H1 (cell line): ENCODE data around the gene GALNTL6. TPM values are rescaled to one million over a fixed set of nuclear protein-coding genes. Genes with fewer than 3 reads are reported as not detected.

Source experiments
- CTCF ChIA-PET: fragments of 300-600 bp; sonication (Branson Sonifier 250); formaldehyde crosslinking; loops from one replicate; lab custom pipeline; 2021; ENCODE audit not compliant: partially characterized antibody; lab: Charles Lee
- POLR2A ChIA-PET: fragments of 300-600 bp; sonication (Branson Sonifier 250); formaldehyde crosslinking; loops from one replicate; lab custom pipeline; 2021; ENCODE audit warnings: inconsistent platforms; ENCODE audit not compliant: partially characterized antibody; lab: Charles Lee
- DNase-seq, 2 experiments: peaks; one replicate each; pipeline versions ENCODE4 v3.0.0 to v3.0.0-alpha.2; 2010 to 2022; ENCODE audit warnings: low spot score in 2 of 2, low read depth in 1 of 2, mixed read lengths in 1 of 2
- FAIRE-seq: peaks from 2 replicates; lab custom pipeline; 2011; peaks lifted over from hg19 to GRCh38; lab: Jason Lieb, UNC
- H2AFZ ChIP-seq: 2 replicates; pipeline ENCODE4 v1.8.1; 2012; ENCODE audit warnings: low read length, inconsistent platforms
- H2AK5ac ChIP-seq: 2 replicates; pipeline ENCODE4 v1.6.1; 2013; ENCODE audit warnings: low read depth, low read length
- H2BK120ac ChIP-seq: replicated peaks from 2 replicates; pipeline ENCODE3; 2013; ENCODE audit warnings: low read depth, low read length, inconsistent platforms
- H2BK12ac ChIP-seq: 2 replicates; pipeline ENCODE4 v1.6.1; 2013; ENCODE audit warnings: low read depth, low read length
- H2BK15ac ChIP-seq: 2 replicates; pipeline ENCODE4 v1.6.1; 2013; ENCODE audit warnings: low read length
- H2BK20ac ChIP-seq: 2 replicates; pipeline ENCODE4 v1.6.1; 2013; ENCODE audit warnings: low read length
- H2BK5ac ChIP-seq: 2 replicates; pipeline ENCODE4 v1.6.1; 2013; ENCODE audit warnings: low read depth, low read length
- H3K14ac ChIP-seq: 2 replicates; pipeline ENCODE4 v1.6.1; 2013; ENCODE audit warnings: inconsistent platforms; ENCODE audit not compliant: insufficient read length
- H3K18ac ChIP-seq: 2 replicates; pipeline ENCODE4 v1.6.1; 2013; ENCODE audit warnings: low read length; ENCODE audit errors: extremely low read depth
- H3K23ac ChIP-seq: 2 replicates; pipeline ENCODE4 v1.6.1; 2013; ENCODE audit warnings: inconsistent platforms; ENCODE audit not compliant: insufficient read length
- H3K23me2 ChIP-seq: 2 replicates; pipeline ENCODE4 v1.6.1; 2013; ENCODE audit warnings: low read depth, low read length
- H3K27ac ChIP-seq: 2 replicates; pipeline ENCODE4 v1.6.1; 2011; ENCODE audit warnings: low read depth, low read length, inconsistent platforms
- H3K27me3 ChIP-seq, 4 experiments: replicated peaks in 1 of 4; 1 replicate in 1 of 4; 2 replicates in 3 of 4; pipeline versions ENCODE4 v1.6.1 to v1.8.1; 2011 to 2013; ENCODE audit warnings: low read length in 3 of 4, mild to moderate bottlenecking in 3 of 4, inconsistent platforms in 2 of 4, mixed read lengths in 2 of 4, moderate library complexity in 1 of 4; ENCODE audit not compliant: control insufficient read depth in 3 of 4, insufficient read depth in 3 of 4; ENCODE audit errors: extremely low read depth in 1 of 4
- H3K36me3 ChIP-seq, 4 experiments: 2 replicates each; pipeline versions ENCODE4 v1.6.1 to v1.8.1; 2011 to 2013; ENCODE audit warnings: mild to moderate bottlenecking in 4 of 4, low read length in 3 of 4, moderate library complexity in 2 of 4, control low read depth in 1 of 4, inconsistent platforms in 1 of 4; ENCODE audit not compliant: insufficient read depth in 4 of 4, control insufficient read depth in 2 of 4
- H3K4ac ChIP-seq: replicated peaks from 2 replicates; pipeline ENCODE3; 2013; ENCODE audit warnings: low read length, low read depth, mixed read lengths, inconsistent platforms; ENCODE audit not compliant: insufficient read length
- H3K4me1 ChIP-seq, 4 experiments: replicated peaks in 1 of 4; 1 replicate in 1 of 4; 2 replicates in 3 of 4; pipeline versions ENCODE4 v1.6.1 to v1.8.1; 2011 to 2013; ENCODE audit warnings: low read length in 3 of 4, inconsistent platforms in 2 of 4, mixed read lengths in 1 of 4; ENCODE audit not compliant: insufficient read depth in 4 of 4, control insufficient read depth in 3 of 4
- H3K4me2 ChIP-seq, 2 experiments: 2 replicates each; pipeline versions ENCODE4 v1.6.1 to v1.8.1; 2011 to 2013; ENCODE audit warnings: low read depth in 2 of 2, low read length in 2 of 2, control low read depth in 1 of 2, inconsistent platforms in 1 of 2, mild to moderate bottlenecking in 1 of 2; ENCODE audit not compliant: insufficient read depth in 1 of 2
- H3K4me3 ChIP-seq, 4 experiments: fragments of 200-600, 300-600 bp in 1 of 4; sonication (generic), shearing (Covaris generic), sonication (Bioruptor Twin) in 1 of 4; 2 replicates each; pipeline versions ENCODE4 v1.5.1 to v1.8.1; 2011 to 2016; ENCODE audit warnings: low read length in 4 of 4, low read depth in 3 of 4, control low read depth in 2 of 4, inconsistent platforms in 2 of 4, mild to moderate bottlenecking in 2 of 4, mixed read lengths in 1 of 4, moderate library complexity in 1 of 4; ENCODE audit not compliant: insufficient read depth in 2 of 4; ENCODE audit errors: extremely low read depth in 1 of 4
- H3K56ac ChIP-seq: replicated peaks from 2 replicates; pipeline ENCODE3; 2013; ENCODE audit warnings: low read depth, mild to moderate bottlenecking, mixed read lengths, low read length, inconsistent platforms; ENCODE audit not compliant: insufficient read length
- H3K79me1 ChIP-seq: 2 replicates; pipeline ENCODE4 v1.6.1; 2013; ENCODE audit warnings: low read depth, low read length, control low read depth
- H3K79me2 ChIP-seq, 2 experiments: 2 replicates each; pipeline versions ENCODE4 v1.6.1 to v1.8.1; 2012 to 2013; ENCODE audit warnings: low read length in 2 of 2, mild to moderate bottlenecking in 2 of 2, inconsistent platforms in 1 of 2; ENCODE audit not compliant: insufficient read depth in 2 of 2, control insufficient read depth in 1 of 2
- H3K9ac ChIP-seq, 4 experiments: replicated peaks in 1 of 4; 1 replicate in 1 of 4; 2 replicates in 3 of 4; pipeline versions ENCODE4 v1.6.1 to v1.8.1; 2011 to 2013; ENCODE audit warnings: low read depth in 3 of 4, low read length in 3 of 4, control low read depth in 2 of 4, mild to moderate bottlenecking in 2 of 4, moderate library complexity in 2 of 4, inconsistent platforms in 1 of 4; ENCODE audit errors: extremely low read depth in 1 of 4
- H3K9me3 ChIP-seq, 2 experiments: 2 replicates each; pipeline versions ENCODE4 v1.6.1 to v1.8.1; 2012 to 2013; ENCODE audit warnings: mild to moderate bottlenecking in 2 of 2, moderate library complexity in 2 of 2, control low read depth in 1 of 2, inconsistent platforms in 1 of 2, low read depth in 1 of 2, low read length in 1 of 2, mixed read lengths in 1 of 2; ENCODE audit not compliant: insufficient read depth in 2 of 2
- H4K20me1 ChIP-seq, 2 experiments: replicated peaks in 1 of 2; 2 replicates each; pipeline versions ENCODE3 to v1.8.1; 2011 to 2013; ENCODE audit warnings: inconsistent platforms in 2 of 2, low read length in 2 of 2, mild to moderate bottlenecking in 1 of 2; ENCODE audit not compliant: insufficient read depth in 2 of 2, control insufficient read depth in 1 of 2
- H4K5ac ChIP-seq: 2 replicates; pipeline ENCODE4 v1.6.1; 2013; ENCODE audit warnings: low read length, low read depth, mixed read lengths, inconsistent platforms; ENCODE audit not compliant: insufficient read length
- H4K8ac ChIP-seq: 2 replicates; pipeline ENCODE4 v1.8.0; 2013; ENCODE audit warnings: mild to moderate bottlenecking, moderate library complexity, low read length, inconsistent platforms; ENCODE audit not compliant: insufficient read depth; ENCODE audit errors: extremely low read depth
- H4K91ac ChIP-seq: replicated peaks from 2 replicates; pipeline ENCODE3; 2013; ENCODE audit warnings: low read length, mixed read lengths, inconsistent platforms; ENCODE audit not compliant: insufficient read length
- ASH2L ChIP-seq: fragments of 200-600, 300-600 bp; sonication (generic); IDR thresholded peaks from one replicate; pipeline ENCODE4 v1.7.1; 2017; ENCODE audit warnings: low read length
- CHD2 ChIP-seq: IDR thresholded peaks from 2 replicates; pipeline ENCODE4 v1.6.1; 2012; ENCODE audit warnings: low read length, improper control_type of control experiment
- EGR1 ChIP-seq: IDR thresholded peaks from 2 replicates; pipeline ENCODE4 v1.6.1; 2011; ENCODE audit warnings: low read depth, low read length, borderline replicate concordance
- FOSL1 ChIP-seq: IDR thresholded peaks from 2 replicates; pipeline ENCODE4 v1.6.1; 2011; ENCODE audit warnings: mild to moderate bottlenecking, low read depth, low read length, moderate library complexity; ENCODE audit not compliant: insufficient read depth
- GABPA ChIP-seq: IDR thresholded peaks from 2 replicates; pipeline ENCODE4 v1.6.1; 2011; ENCODE audit warnings: mild to moderate bottlenecking, low read length, moderate library complexity, borderline replicate concordance; ENCODE audit not compliant: insufficient read depth
- GTF2F1 ChIP-seq: IDR thresholded peaks from 2 replicates; pipeline ENCODE4 v1.6.1; 2012; ENCODE audit warnings: low read depth, low read length, improper control_type of control experiment, borderline replicate concordance
- JUN ChIP-seq: IDR thresholded peaks from 2 replicates; pipeline ENCODE4 v1.6.1; 2011; ENCODE audit warnings: low read depth, mild to moderate bottlenecking, improper control_type of control experiment, low read length
- KDM4A ChIP-seq: IDR thresholded peaks from one replicate; pipeline ENCODE4 v1.7.1; 2012; ENCODE audit warnings: low read depth, mild to moderate bottlenecking, moderate library complexity, low read length, inconsistent platforms; ENCODE audit not compliant: severe bottlenecking
- RFX5 ChIP-seq: IDR thresholded peaks from 2 replicates; pipeline ENCODE4 v1.6.1; 2011; ENCODE audit warnings: low read depth, low read length, improper control_type of control experiment, borderline replicate concordance
- RXRA ChIP-seq: IDR thresholded peaks from 2 replicates; pipeline ENCODE4 v1.6.1; 2011; ENCODE audit warnings: low read depth, mild to moderate bottlenecking, low read length, moderate library complexity; ENCODE audit not compliant: insufficient read depth
- SAP30 ChIP-seq: fragments of 300-600 bp; sonication (generic); IDR thresholded peaks from 2 replicates; pipeline ENCODE4 v1.7.1; 2012; ENCODE audit warnings: low read length, moderate library complexity, mild to moderate bottlenecking, inconsistent platforms; ENCODE audit not compliant: insufficient read depth, insufficient replicate concordance
- USF2 ChIP-seq: IDR thresholded peaks from 2 replicates; pipeline ENCODE4 v1.6.1; 2011; ENCODE audit warnings: low read length, improper control_type of control experiment
- WGBS, 2 experiments: shearing (Covaris generic) in 1 of 2; methylation state at CpG; one replicate each; pipeline versions ENCODE4 v1.1.6 to v1.1.7; 2013 to 2015; ENCODE audit warnings: low lambda C conversion rate in 2 of 2, mixed read lengths in 2 of 2, inconsistent platforms in 1 of 2, low coverage in 1 of 2, missing lambda C conversion rate in 1 of 2; ENCODE audit not compliant: insufficient replicate concordance in 2 of 2, insufficient coverage in 1 of 2, insufficient read length in 1 of 2; ENCODE audit errors: extremely low coverage in 1 of 2, missing lambda C conversion rate in 1 of 2; 5-methylcytosine and 5-hydroxymethylcytosine counted together
- polyA plus RNA-seq, 7 experiments: library from polyadenylated mRNA; depleted of rRNA in 3 of 7; stranded (reverse) in 5 of 7; unstranded in 2 of 7; fragments of >200 nt in 5 of 7; fragments of 200-250 nt in 2 of 7; gene quantifications; 1 replicate in 5 of 7; 2 replicates in 1 of 7; 4 replicates in 1 of 7; pipeline versions ENCODE4 v1.2.1 to v1.2.3, GENCODE V29; 2011 to 2013; ENCODE audit warnings: missing spikeins in 2 of 7, mixed read lengths in 2 of 7
- total RNA-seq: library from RNA; stranded (reverse); fragmentation: NEBNext Ultra II Directional; extraction: Animal tissue kit (Norgen Biotek cat#: 25700); gene quantifications from 2 replicates; pipeline ENCODE4 v1.2.1, GENCODE V29; 2021
- TF ChIP-seq, protein P1 (sequence below): IDR thresholded peaks from 2 replicates; pipeline ENCODE4 v1.6.1; 2012; ENCODE audit warnings: inconsistent platforms

GALNTL6 gene
- total and polyA plus RNA-seq, 2 of the 8 experiments (the other 6 are each of a cell fraction or from before 2014, with no cell fraction given) = 0.03 to 0.32 TPM

DNA sequence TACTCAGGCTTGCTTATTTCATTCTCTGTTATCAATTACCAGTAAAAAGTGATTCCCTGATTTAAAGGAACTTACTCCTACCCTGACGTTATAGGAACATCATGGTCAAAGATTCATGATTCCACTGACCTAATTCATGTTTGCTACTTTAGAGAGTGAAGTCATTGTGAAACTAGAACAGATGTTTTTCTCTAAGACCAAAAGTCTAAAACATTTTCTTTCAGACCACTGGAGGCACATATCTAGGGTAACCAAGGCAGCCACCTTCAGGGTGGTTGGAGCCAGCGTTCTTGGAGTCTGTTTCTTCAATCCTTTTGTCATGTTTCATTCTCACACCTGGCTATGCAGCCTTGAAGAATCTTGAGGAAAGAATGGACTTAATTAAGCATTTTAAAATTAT, 77.8 kb downstream of the GALNTL6 start:
- H4K5ac ChIP-seq = no peak overlapping the region
- H3K23me2 ChIP-seq = no peaks in the 10 kb centered on the region
- no peak overlapping the region for H2BK5ac ChIP-seq
- H2AK5ac ChIP-seq = no peak overlapping the region
- H3K27me3 ChIP-seq = no peaks in the 10 kb centered on the region
- H3K36me3 ChIP-seq = no peaks in the 10 kb centered on the region; a peak in 1 of 8 replicates
- POLR2A ChIA-PET = no interaction called here
- H4K20me1 ChIP-seq = no peaks in the 10 kb centered on the region
- H4K8ac ChIP-seq = no peak overlapping the region
- H2BK12ac ChIP-seq = no peak overlapping the region
- CTCF ChIA-PET = no interaction called here
- no peak overlapping the region for H2BK15ac ChIP-seq
- WGBS, 2 experiments = 76% methylated on average over 2 of the region's 2 CpGs; no CpG with 5 or more reads in 1 of the 2 experiments
- no peaks in the 10 kb centered on the region for H3K79me2 ChIP-seq
- H3K4me3 ChIP-seq = no peak overlapping the region
- H3K79me1 ChIP-seq = no peaks in the 10 kb centered on the region
- H3K9ac ChIP-seq = no peak overlapping the region
- H3K4me2 ChIP-seq = no peak overlapping the region
- no peak overlapping the region for H4K91ac ChIP-seq
- H3K14ac ChIP-seq = no peak overlapping the region
- no peak overlapping the region for H3K18ac ChIP-seq
- no peak overlapping the region for H3K27ac ChIP-seq
- no peak overlapping the region for H3K23ac ChIP-seq
- H3K4ac ChIP-seq = no peak overlapping the region
- H3K56ac ChIP-seq = no peak overlapping the region
- H2BK20ac ChIP-seq = no peak overlapping the region
- peak overlapping the region; percentile 72; the same call in 1 of the 2 replicates for H2AFZ ChIP-seq
- no peak for FAIRE-seq
- no peak for DNase-seq
- H2BK120ac ChIP-seq = no peak overlapping the region
- no peaks in the 10 kb centered on the region for H3K4me1 ChIP-seq
- H3K9me3 ChIP-seq = no peaks in the 10 kb centered on the region; a peak in 1 of 4 replicates
- TF ChIP-seq GTF2F1 (no peak), USF2 (no peak), JUN (no peak), GABPA (no peak), EGR1 (no peak), FOSL1 (no peak), RFX5 (no peak), ASH2L (no peak), SAP30 (no peak), KDM4A (no peak), RXRA (no peak), CHD2 (no peak)
- TF ChIP-seq, protein P1, sequence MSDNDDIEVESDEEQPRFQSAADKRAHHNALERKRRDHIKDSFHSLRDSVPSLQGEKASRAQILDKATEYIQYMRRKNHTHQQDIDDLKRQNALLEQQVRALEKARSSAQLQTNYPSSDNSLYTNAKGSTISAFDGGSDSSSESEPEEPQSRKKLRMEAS = no peak
